H9 (cell line): ENCODE data around the gene ATP8A2. TPM values are rescaled to one million over a fixed set of nuclear protein-coding genes. Genes with fewer than 3 reads are reported as not detected.

Experiments
- DNase-seq: peaks from one replicate; pipeline ENCODE4 v3.0.0-alpha.2; 2017
- H2AFZ ChIP-seq: one replicate; pipeline ENCODE4 v1.6.1; 2013; ENCODE audit warnings: mild to moderate bottlenecking, low read length, control low read depth, moderate library complexity
- H2AK5ac ChIP-seq: 2 replicates; pipeline ENCODE4 v1.6.1; 2013; ENCODE audit warnings: low read length, control low read depth, mixed read lengths; ENCODE audit not compliant: insufficient read length
- H2BK120ac ChIP-seq: one replicate; pipeline ENCODE4 v1.6.1; 2013; ENCODE audit warnings: low read depth, mild to moderate bottlenecking, low read length, control low read depth, inconsistent platforms; ENCODE audit not compliant: poor library complexity, severe bottlenecking
- H2BK12ac ChIP-seq: 2 replicates; pipeline ENCODE4 v1.6.1; 2013; ENCODE audit warnings: low read length, control low read depth, mixed read lengths, low read depth; ENCODE audit not compliant: insufficient read length
- H2BK15ac ChIP-seq: 2 replicates; pipeline ENCODE4 v1.6.1; 2013; ENCODE audit warnings: low read depth, low read length, control low read depth
- H2BK20ac ChIP-seq: one replicate; pipeline ENCODE4 v1.6.1; 2013; ENCODE audit warnings: low read depth, mild to moderate bottlenecking, low read length, control low read depth, inconsistent platforms; ENCODE audit not compliant: poor library complexity, severe bottlenecking
- H2BK5ac ChIP-seq: 2 replicates; pipeline ENCODE4 v1.6.1; 2013; ENCODE audit warnings: low read length, control low read depth, mixed read lengths; ENCODE audit not compliant: insufficient read length
- H3K14ac ChIP-seq: 2 replicates; pipeline ENCODE4 v1.6.1; 2013; ENCODE audit warnings: low read length, control low read depth; ENCODE audit not compliant: insufficient read depth
- H3K18ac ChIP-seq: 2 replicates; pipeline ENCODE4 v1.6.1; 2013; ENCODE audit warnings: low read depth, mild to moderate bottlenecking, mixed read lengths, low read length, control low read depth; ENCODE audit not compliant: insufficient read length
- H3K23ac ChIP-seq: 2 replicates; pipeline ENCODE4 v1.6.1; 2013; ENCODE audit warnings: low read length, control low read depth, mixed read lengths, low read depth; ENCODE audit not compliant: insufficient read length
- H3K23me2 ChIP-seq: 2 replicates; pipeline ENCODE4 v1.6.1; 2013; ENCODE audit warnings: low read depth, mild to moderate bottlenecking, mixed read lengths, low read length, control low read depth; ENCODE audit not compliant: insufficient read length, poor library complexity, severe bottlenecking
- H3K27ac ChIP-seq: 2 replicates; pipeline ENCODE4 v1.5.1; 2013; ENCODE audit warnings: low read length, control low read depth, mixed read lengths, low read depth; ENCODE audit not compliant: insufficient read length
- H3K27me3 ChIP-seq: 2 replicates; pipeline ENCODE4 v1.6.1; 2013; ENCODE audit warnings: low read length, control low read depth, inconsistent platforms; ENCODE audit not compliant: insufficient read depth
- H3K4ac ChIP-seq: 2 replicates; pipeline ENCODE4 v1.6.1; 2013; ENCODE audit warnings: low read depth, mild to moderate bottlenecking, control low read depth, inconsistent platforms, low read length, moderate library complexity
- H3K4me1 ChIP-seq: 2 replicates; pipeline ENCODE4 v1.6.1; 2013; ENCODE audit warnings: low read length, control low read depth, inconsistent platforms; ENCODE audit not compliant: insufficient read depth
- H3K4me2 ChIP-seq: 2 replicates; pipeline ENCODE4 v1.6.1; 2013; ENCODE audit warnings: low read length, control low read depth, mixed read lengths; ENCODE audit not compliant: insufficient read length, insufficient read depth
- H3K56ac ChIP-seq: 2 replicates; pipeline ENCODE4 v1.6.1; 2013; ENCODE audit warnings: low read depth, mild to moderate bottlenecking, mixed read lengths, low read length, control low read depth; ENCODE audit not compliant: insufficient read length
- H3K79me1 ChIP-seq: 2 replicates; pipeline ENCODE4 v1.6.1; 2013; ENCODE audit warnings: low read depth, mild to moderate bottlenecking, moderate library complexity, low read length, control low read depth, inconsistent platforms; ENCODE audit not compliant: insufficient read depth, poor library complexity, severe bottlenecking
- H3K79me2 ChIP-seq: 2 replicates; pipeline ENCODE4 v1.6.1; 2013; ENCODE audit warnings: low read length, control low read depth, inconsistent platforms; ENCODE audit not compliant: insufficient read depth
- H3K9ac ChIP-seq: 2 replicates; pipeline ENCODE4 v1.6.1; 2013; ENCODE audit warnings: low read length, control low read depth, mixed read lengths; ENCODE audit not compliant: insufficient read length; ENCODE audit errors: extremely low read depth
- H3K9me3 ChIP-seq: one replicate; pipeline ENCODE4 v1.6.1; 2013; ENCODE audit warnings: low read depth, low read length, inconsistent platforms; ENCODE audit not compliant: control insufficient read depth
- H3T11ph ChIP-seq: one replicate; pipeline ENCODE4 v1.6.1; 2013; ENCODE audit warnings: mild to moderate bottlenecking, low read length, control low read depth, inconsistent platforms
- H4K20me1 ChIP-seq: one replicate; pipeline ENCODE4 v1.6.1; 2013; ENCODE audit not compliant: control insufficient read depth, insufficient read length, insufficient read depth
- H4K5ac ChIP-seq: 2 replicates; pipeline ENCODE4 v1.6.1; 2013; ENCODE audit warnings: low read depth, mild to moderate bottlenecking, mixed read lengths, low read length, control low read depth; ENCODE audit not compliant: insufficient read length
- H4K8ac ChIP-seq: replicated peaks from 2 replicates; pipeline ENCODE4 v1.6.1; 2013; ENCODE audit warnings: low read length, control low read depth, mixed read lengths, low read depth; ENCODE audit not compliant: insufficient read length
- H4K91ac ChIP-seq: 2 replicates; pipeline ENCODE4 v1.6.1; 2013; ENCODE audit warnings: low read depth, mild to moderate bottlenecking, moderate library complexity, mixed read lengths, low read length, control low read depth; ENCODE audit not compliant: insufficient read length
- H3K27ac Mint-ChIP-seq, 3 experiments: 2 replicates in 2 of 3; 3 replicates in 1 of 3; pipeline ENCODE4 v1.8.0; 2020 to 2021; ENCODE audit warnings: mixed read lengths in 3 of 3, mild to moderate bottlenecking in 1 of 3, moderate library complexity in 1 of 3
- H3K27me3 Mint-ChIP-seq: 2 replicates; pipeline ENCODE4 v1.8.0; 2021; ENCODE audit warnings: low read depth, mild to moderate bottlenecking, moderate library complexity, mixed read lengths
- H3K36me3 Mint-ChIP-seq, 3 experiments: 2 replicates in 2 of 3; 3 replicates in 1 of 3; pipeline ENCODE4 v1.8.0; 2020 to 2021; ENCODE audit warnings: low read depth in 3 of 3, mixed read lengths in 3 of 3; ENCODE audit not compliant: insufficient read depth in 1 of 3
- H3K4me1 Mint-ChIP-seq, 2 experiments: 2 replicates each; pipeline ENCODE4 v1.8.0; 2020; ENCODE audit warnings: mixed read lengths in 2 of 2
- H3K4me3 Mint-ChIP-seq, 2 experiments: 2 replicates in 1 of 2; 3 replicates in 1 of 2; pipeline ENCODE4 v1.8.0; 2020 to 2021; ENCODE audit warnings: mild to moderate bottlenecking in 2 of 2, mixed read lengths in 2 of 2, moderate library complexity in 1 of 2
- H3K9me3 Mint-ChIP-seq, 2 experiments: 2 replicates in 1 of 2; 3 replicates in 1 of 2; pipeline ENCODE4 v1.8.0; 2020; ENCODE audit warnings: mild to moderate bottlenecking in 2 of 2, mixed read lengths in 2 of 2, moderate library complexity in 1 of 2
- CTCF ChIP-seq: fragments of 200-600 bp; sonication (generic); conservative IDR thresholded peaks from 3 replicates; pipeline ENCODE4 v1.8.0; 2021; ENCODE audit warnings: antibody characterized with exemption, mild to moderate bottlenecking
- WGBS: extraction: QIAGEN DNeasy Blood & Tissue Kit; methylation state at CpG from one replicate; pipeline ENCODE4 v1.1.7; 2013; ENCODE audit warnings: missing lambda C conversion rate, low lambda C conversion rate, mixed read lengths; ENCODE audit not compliant: insufficient read length; ENCODE audit errors: extremely low coverage; 5-methylcytosine and 5-hydroxymethylcytosine counted together
- total RNA-seq: library from RNA; stranded (reverse); gene quantifications from 2 replicates; pipeline ENCODE4 v1.2.1, GENCODE V29; 2021

The ATP8A2 gene
- total RNA-seq, 1 experiment from 2014 or later = 18.2 TPM

- H3K79me2 ChIP-seq = no peaks in the 10 kb centered on the region
- WGBS = no CpG with 5 or more reads among the region's 4 CpGs
- H3K27ac ChIP-seq = no peak overlapping the region
- H4K8ac ChIP-seq = no peak overlapping the region
- no peak overlapping the region for H3K9ac ChIP-seq
- H3K4me3 Mint-ChIP-seq = no peak overlapping the region
- H3K27me3 ChIP-seq = no peaks in the 10 kb centered on the region
- H2BK15ac ChIP-seq = no peak overlapping the region
- H3K23me2 ChIP-seq = no peaks in the 10 kb centered on the region
- H2BK5ac ChIP-seq = no peak overlapping the region
- H2BK20ac ChIP-seq = no peak overlapping the region
- no peak overlapping the region for H4K5ac ChIP-seq
- H3K4me1 ChIP-seq = no peaks in the 10 kb centered on the region
- no peak overlapping the region for H4K91ac ChIP-seq
- H3K27ac Mint-ChIP-seq = no peak overlapping the region
- peaks cover 16 to 32% of the 10 kb centered on the region in 2 experiments for H3K4me1 Mint-ChIP-seq
- no peak overlapping the region for H3K56ac ChIP-seq
- no peaks in the 10 kb centered on the region; a peak in 1 of 5 replicates for H3K9me3 Mint-ChIP-seq
- TF ChIP-seq CTCF = no peak
- no peak overlapping the region for H2BK120ac ChIP-seq
- H3K4me2 ChIP-seq = no peak overlapping the region
- H3K18ac ChIP-seq = no peak overlapping the region
- no peaks in the 10 kb centered on the region; a peak in 1 of 7 replicates for H3K36me3 Mint-ChIP-seq
- no peak overlapping the region for H3K14ac ChIP-seq
- H3K23ac ChIP-seq = no peak overlapping the region
- H2AFZ ChIP-seq = no peak overlapping the region
- no peaks in the 10 kb centered on the region for H3K9me3 ChIP-seq
- H3K79me1 ChIP-seq = no peaks in the 10 kb centered on the region
- no peaks in the 10 kb centered on the region; the same call in 1 of the 2 replicates for H3K27me3 Mint-ChIP-seq
- no peak overlapping the region for H2AK5ac ChIP-seq
- no peaks in the 10 kb centered on the region for H4K20me1 ChIP-seq
- no peak overlapping the region for H3T11ph ChIP-seq
- H3K4ac ChIP-seq = no peak overlapping the region
- no peak for DNase-seq
- no peak overlapping the region for H2BK12ac ChIP-seq
Observed at GRCh38 chr13:25966086-25966485, 594.3 kb downstream of the ATP8A2 start.
